Suprapubic skin (tissue), 4 donors: ENCODE measurements around the gene EARS2.

Experiments
- EP300 ChIP-seq: sonication (generic); formaldehyde crosslinking; IDR thresholded peaks from one replicate; pipeline ENCODE4 v1.6.1; 2017; ENCODE audit warnings: antibody characterized with exemption
- POLR2A ChIP-seq, 2 donors: fragments of 450-650 bp; IDR thresholded peaks; one replicate each; pipeline ENCODE4 v1.6.1; 2017; ENCODE audit warnings: antibody characterized with exemption in 2 of 2, mild to moderate bottlenecking in 2 of 2, moderate library complexity in 2 of 2
- POLR2AphosphoS5 ChIP-seq, 3 donors: sonication (generic); formaldehyde crosslinking; IDR thresholded peaks; one replicate each; pipeline ENCODE4 v1.6.1; 2017; ENCODE audit warnings: antibody characterized with exemption in 3 of 3
- TF ChIP-seq, protein P1 (sequence below), 2 donors: fragments of 200-600 bp in 1 of 2; fragments of 450-650 bp in 1 of 2; sonication (generic) in 1 of 2; IDR thresholded peaks; one replicate each; pipeline ENCODE4 v1.5.1; 2016 to 2019; ENCODE audit warnings: antibody characterized with exemption in 2 of 2, mild to moderate bottlenecking in 1 of 2, moderate library complexity in 1 of 2

GRCh38 chr16:23562505-23562904 is 5.4 kb upstream of the EARS2 start:
- TF ChIP-seq, protein P1, sequence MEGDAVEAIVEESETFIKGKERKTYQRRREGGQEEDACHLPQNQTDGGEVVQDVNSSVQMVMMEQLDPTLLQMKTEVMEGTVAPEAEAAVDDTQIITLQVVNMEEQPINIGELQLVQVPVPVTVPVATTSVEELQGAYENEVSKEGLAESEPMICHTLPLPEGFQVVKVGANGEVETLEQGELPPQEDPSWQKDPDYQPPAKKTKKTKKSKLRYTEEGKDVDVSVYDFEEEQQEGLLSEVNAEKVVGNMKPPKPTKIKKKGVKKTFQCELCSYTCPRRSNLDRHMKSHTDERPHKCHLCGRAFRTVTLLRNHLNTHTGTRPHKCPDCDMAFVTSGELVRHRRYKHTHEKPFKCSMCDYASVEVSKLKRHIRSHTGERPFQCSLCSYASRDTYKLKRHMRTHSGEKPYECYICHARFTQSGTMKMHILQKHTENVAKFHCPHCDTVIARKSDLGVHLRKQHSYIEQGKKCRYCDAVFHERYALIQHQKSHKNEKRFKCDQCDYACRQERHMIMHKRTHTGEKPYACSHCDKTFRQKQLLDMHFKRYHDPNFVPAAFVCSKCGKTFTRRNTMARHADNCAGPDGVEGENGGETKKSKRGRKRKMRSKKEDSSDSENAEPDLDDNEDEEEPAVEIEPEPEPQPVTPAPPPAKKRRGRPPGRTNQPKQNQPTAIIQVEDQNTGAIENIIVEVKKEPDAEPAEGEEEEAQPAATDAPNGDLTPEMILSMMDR (IDR thresholded peaks at IDR 0.05), result no peak
- TF ChIP-seq POLR2A (IDR thresholded peaks at IDR 0.05) (no peak), EP300 (no peak), POLR2AphosphoS5 (IDR thresholded peaks at IDR 0.05) (no peak)
